GM12878 (cell line): ENCODE data around the gene CORO7. TPM values are rescaled to one million over a fixed set of nuclear protein-coding genes. Genes with fewer than 3 reads are reported as not detected.

Experiments used
- BCL11A ChIP-seq: IDR thresholded peaks from 2 replicates; pipeline ENCODE4 v1.6.1; 2011; ENCODE audit warnings: low read depth, low read length
- MAX ChIP-seq: IDR thresholded peaks from 2 replicates; pipeline ENCODE4 v1.6.1; 2012; ENCODE audit warnings: low read depth, low read length, improper control_type of control experiment
- MEF2B ChIP-seq: fragments of 450-650 bp; IDR thresholded peaks from 2 replicates; pipeline ENCODE4 v1.6.1; 2018; ENCODE audit warnings: mild to moderate bottlenecking, moderate library complexity; ENCODE audit not compliant: partially characterized antibody, poor library complexity, severe bottlenecking
- RELA ChIP-seq: fragments of 450-650 bp; IDR thresholded peaks from 2 replicates; pipeline ENCODE4 v1.8.0; 2014; ENCODE audit warnings: borderline replicate concordance; ENCODE audit not compliant: partially characterized antibody
- RELB ChIP-seq: fragments of 450-650 bp; IDR thresholded peaks from 2 replicates; pipeline ENCODE4 v1.6.1; 2017; ENCODE audit warnings: low read depth, mild to moderate bottlenecking, moderate library complexity
- SMC3 ChIP-seq: IDR thresholded peaks from 2 replicates; pipeline ENCODE4 v1.6.1; 2011; ENCODE audit warnings: low read length, improper control_type of control experiment, borderline replicate concordance
- STAT3 ChIP-seq: IDR thresholded peaks from 2 replicates; pipeline ENCODE4 v1.6.1; 2011; ENCODE audit warnings: low read depth, low read length, improper control_type of control experiment
- USF2 ChIP-seq: IDR thresholded peaks from 2 replicates; pipeline ENCODE4 v1.6.1; 2011; ENCODE audit warnings: low read depth, low read length, improper control_type of control experiment, borderline replicate concordance
- ZBTB40 ChIP-seq: fragments of 450-650 bp; IDR thresholded peaks from 2 replicates; pipeline ENCODE4 v1.6.1; 2016; ENCODE audit warnings: mild to moderate bottlenecking, moderate library complexity, borderline replicate concordance
- ZNF207 ChIP-seq: fragments of 450-650 bp; IDR thresholded peaks from 2 replicates; pipeline ENCODE4 v1.6.1; 2014; ENCODE audit warnings: antibody characterized with exemption, mild to moderate bottlenecking, borderline replicate concordance
- ZNF592 ChIP-seq: fragments of 450-650 bp; IDR thresholded peaks from 2 replicates; pipeline ENCODE4 v1.6.1; 2017; ENCODE audit warnings: mild to moderate bottlenecking, moderate library complexity
- ZNF687 ChIP-seq: fragments of 450-650 bp; IDR thresholded peaks from 2 replicates; pipeline ENCODE4 v1.6.1; 2017; ENCODE audit warnings: mild to moderate bottlenecking, moderate library complexity
- polyA plus RNA-seq, 11 experiments: library from polyadenylated mRNA; depleted of rRNA in 4 of 11; unstranded in 6 of 11; stranded (reverse) in 5 of 11; fragments of >200 nt; fragmentation: Nextera tagmentation in 4 of 11; fragmentation: Illumina TruSeq in 1 of 11; extraction: Ambion mirVana in 4 of 11; extraction: Trizol in 1 of 11; gene quantifications; 1 replicate in 1 of 11; 2 replicates in 10 of 11; pipeline versions ENCODE4 v1.2.1 to v1.2.3, GENCODE V29; 2011 to 2016; ENCODE audit warnings: inconsistent platforms in 2 of 11, missing spikeins in 2 of 11, low read depth in 1 of 11
- total RNA-seq, 4 experiments: library from RNA; depleted of rRNA in 3 of 4; stranded (reverse); fragments of >200 nt in 3 of 4; fragmentation: Illumina TruSeq in 1 of 4; extraction: Trizol in 1 of 4; gene quantifications; 2 replicates each; pipeline versions ENCODE4 v1.2.1 to v1.2.3, GENCODE V29; 2013 to 2021

Gene CORO7
- total and polyA plus RNA-seq, 10 of the 15 experiments (the other 5 are each of a cell fraction or from before 2014, with no cell fraction given), result 0.64 to 89.2 (median 43.7) TPM

GRCh38 chr16:4425378-4426020, 9.1 kb upstream of the CORO7 start, which contains the start of gene DNAJA3 (continued):
- TF ChIP-seq ZNF687 (peak; percentile 78), MEF2B (no peak), BCL11A (no peak), MAX (peak; percentile 77), ZNF207 (peak; percentile 88; the same call in 1 of the 2 replicates), STAT3 (no peak), ZNF592 (no peak), RELB (no peak), ZBTB40 (peak; percentile 74; the same call in 1 of the 2 replicates), SMC3 (no peak), USF2 (no peak), RELA (peak; percentile 50)
